WTC11 (cell line): ENCODE results near the gene LSM12. TPM values are rescaled to one million over a fixed set of nuclear protein-coding genes. Genes with fewer than 3 reads are reported as not detected.

Experiments
- ATAC-seq: fragments of 200-7000 bp; cut with Tn5 transposase; 2 replicates; pipeline ENCODE4 v1.10.0; 2021; ENCODE audit warnings: mild to moderate bottlenecking, moderate library complexity
- CTCF ChIA-PET: fragments of 300-600 bp; sonication (Branson Sonifier 250); formaldehyde crosslinking; loops from one replicate; lab custom pipeline; 2021; ENCODE audit warnings: antibody characterized with exemption; lab: Charles Lee
- POLR2A ChIA-PET: fragments of 350-600 bp; sonication (Branson Sonifier 250); formaldehyde crosslinking; loops from one replicate; lab custom pipeline; 2021; ENCODE audit warnings: antibody characterized with exemption; lab: Charles Lee
- DNase-seq: peaks from one replicate; pipeline ENCODE4 v3.0.0; 2021; ENCODE audit warnings: low spot score
- H3K27ac Mint-ChIP-seq: 2 replicates; pipeline ENCODE4 v1.8.0; 2021; ENCODE audit warnings: mixed read lengths
- H3K27me3 Mint-ChIP-seq: 2 replicates; pipeline ENCODE4 v1.8.0; 2021; ENCODE audit warnings: low read depth, mild to moderate bottlenecking, moderate library complexity, mixed read lengths
- H3K36me3 Mint-ChIP-seq: 2 replicates; pipeline ENCODE4 v1.8.0; 2021; ENCODE audit warnings: mixed read lengths
- H3K4me1 Mint-ChIP-seq: 2 replicates; pipeline ENCODE4 v1.8.0; 2022; ENCODE audit warnings: mixed read lengths
- H3K4me3 Mint-ChIP-seq: 2 replicates; pipeline ENCODE4 v1.8.0; 2021; ENCODE audit warnings: mild to moderate bottlenecking, moderate library complexity, mixed read lengths
- H3K9me3 Mint-ChIP-seq: 2 replicates; pipeline ENCODE4 v1.8.0; 2021; ENCODE audit warnings: mixed read lengths
- ATF2 ChIP-seq: sonication (generic); formaldehyde crosslinking; IDR thresholded peaks from 2 replicates; pipeline ENCODE4 v1.8.1; 2022; ENCODE audit warnings: low read depth, missing genetic modification reagents, borderline replicate concordance
- CBFB ChIP-seq: sonication (generic); formaldehyde crosslinking; IDR thresholded peaks from 2 replicates; pipeline ENCODE4 v1.8.1; 2022; ENCODE audit warnings: mild to moderate bottlenecking, low read depth, missing genetic modification reagents
- CREM ChIP-seq: sonication (generic); formaldehyde crosslinking; IDR thresholded peaks from 2 replicates; pipeline ENCODE4 v1.8.1; 2022; ENCODE audit warnings: mild to moderate bottlenecking, missing genetic modification reagents, moderate library complexity
- ETV6 ChIP-seq: sonication (generic); formaldehyde crosslinking; IDR thresholded peaks from 2 replicates; pipeline ENCODE4 v1.8.1; 2022; ENCODE audit warnings: mild to moderate bottlenecking, missing genetic modification reagents
- FOXP1 ChIP-seq: sonication (generic); formaldehyde crosslinking; IDR thresholded peaks from 2 replicates; pipeline ENCODE4 v1.8.0; 2022; ENCODE audit warnings: missing genetic modification reagents, mild to moderate bottlenecking, moderate library complexity, borderline replicate concordance
- PRRX2 ChIP-seq: fragments of 250-450 bp; sonication (Bioruptor Pico); IDR thresholded peaks from 2 replicates; pipeline ENCODE4 v1.8.0; 2021; ENCODE audit warnings: mild to moderate bottlenecking
- SMAD3 ChIP-seq: sonication (generic); formaldehyde crosslinking; IDR thresholded peaks from 2 replicates; pipeline ENCODE4 v1.8.0; 2022; ENCODE audit warnings: missing genetic modification reagents, mild to moderate bottlenecking, borderline replicate concordance
- TEAD1 ChIP-seq: sonication (generic); formaldehyde crosslinking; IDR thresholded peaks from 2 replicates; pipeline ENCODE4 v1.8.0; 2022; ENCODE audit warnings: mild to moderate bottlenecking, missing genetic modification reagents
- USF1 ChIP-seq: sonication (generic); formaldehyde crosslinking; IDR thresholded peaks from 2 replicates; pipeline ENCODE4 v1.8.0; 2022; ENCODE audit warnings: mild to moderate bottlenecking, missing genetic modification reagents
- ZNF423 ChIP-seq: fragments of 250-450 bp; sonication (Bioruptor Pico); IDR thresholded peaks from 2 replicates; pipeline ENCODE4 v2.1.2; 2022; ENCODE audit warnings: mild to moderate bottlenecking, moderate library complexity
- total RNA-seq: library from RNA; stranded (reverse); gene quantifications from 3 replicates; pipeline ENCODE4 v1.2.3, GENCODE V29; 2021
- TF ChIP-seq, protein P1 (sequence below): sonication (generic); formaldehyde crosslinking; conservative IDR thresholded peaks from 2 replicates; pipeline ENCODE4 v1.8.1; 2023; ENCODE audit warnings: mild to moderate bottlenecking, low read depth, missing genetic modification reagents, moderate library complexity
- TF ChIP-seq, protein P2 (sequence below): sonication (generic); formaldehyde crosslinking; IDR thresholded peaks from 2 replicates; pipeline ENCODE4 v1.8.0; 2022; ENCODE audit warnings: mild to moderate bottlenecking, missing genetic modification reagents
- TF ChIP-seq, protein P3 (sequence below): fragments of 250-450 bp; sonication (Bioruptor Pico); IDR thresholded peaks from 2 replicates; pipeline ENCODE4 v1.9.0; 2021; ENCODE audit warnings: mild to moderate bottlenecking
- TF ChIP-seq, protein P4 (sequence below): sonication (generic); formaldehyde crosslinking; IDR thresholded peaks from 2 replicates; pipeline ENCODE4 v1.8.1; 2023; ENCODE audit warnings: mild to moderate bottlenecking, missing genetic modification reagents, borderline replicate concordance

Gene LSM12
- total RNA-seq, 1 experiment from 2014 or later = 102 TPM

DNA sequence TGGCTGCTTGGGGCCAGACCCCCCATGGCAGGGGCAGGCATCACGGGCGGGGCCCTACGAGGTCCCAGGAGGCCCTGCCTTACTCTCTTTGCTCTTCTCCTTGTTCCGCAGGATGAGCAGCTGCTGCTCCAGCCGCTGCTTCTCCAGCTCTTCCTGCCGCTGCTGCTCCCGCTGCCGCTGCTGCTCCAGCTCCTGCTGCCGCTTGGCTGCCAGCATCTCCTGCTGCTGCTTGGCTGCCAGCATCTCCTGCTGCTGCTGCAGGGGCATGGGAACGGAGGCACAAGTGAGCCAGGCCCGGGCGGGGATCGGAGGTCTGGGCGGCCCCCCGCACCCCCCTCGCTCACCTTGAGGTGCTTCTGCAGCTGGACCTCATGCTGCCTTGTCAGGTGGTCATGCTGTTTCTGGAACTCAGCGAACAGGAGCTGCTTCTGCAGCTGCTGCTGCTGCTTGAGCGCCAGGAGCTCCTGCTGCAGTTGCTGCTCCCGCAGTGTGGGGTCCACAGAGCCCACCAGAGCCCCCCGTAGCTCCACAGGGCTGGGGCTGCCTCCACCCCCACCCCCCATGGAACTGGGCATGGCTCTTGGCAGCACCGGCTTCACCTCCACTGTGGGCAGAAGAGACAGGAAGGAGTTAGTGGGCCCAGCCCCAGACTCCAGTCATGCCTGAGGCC, 26.9 kb upstream of the LSM12 start:
- no peaks in the 10 kb centered on the region for H3K9me3 Mint-ChIP-seq
- ATAC-seq = no peak
- POLR2A ChIA-PET = no interaction called here

GRCh38 chr17:44092051-44092450, 25.6 kb upstream of the LSM12 start:
- Mint-ChIP-seq H3K4me1 (peaks cover 49% of the 10 kb centered on the region), H3K9me3 (no peaks in the 10 kb centered on the region), H3K27ac (no peak overlapping the region; the same call in 1 of the 2 replicates), H3K27me3 (no peaks in the 10 kb centered on the region), H3K36me3 (peaks cover 13% of the 10 kb centered on the region), H3K4me3 (no peak overlapping the region)
- no peak for DNase-seq
- CTCF ChIA-PET = interaction anchor here (0.9 to 1.3 kb wide), 2 partner anchors 19 to 59 kb away, joined by 3 read pairs; no protein-coding TSS in a partner anchor
- no peak for ATAC-seq
- TF ChIP-seq PRRX2 (CRISPR knock-in tag) = no peak
- TF ChIP-seq USF1 (CRISPR knock-in tag) = no peak
- TF ChIP-seq, protein P1, sequence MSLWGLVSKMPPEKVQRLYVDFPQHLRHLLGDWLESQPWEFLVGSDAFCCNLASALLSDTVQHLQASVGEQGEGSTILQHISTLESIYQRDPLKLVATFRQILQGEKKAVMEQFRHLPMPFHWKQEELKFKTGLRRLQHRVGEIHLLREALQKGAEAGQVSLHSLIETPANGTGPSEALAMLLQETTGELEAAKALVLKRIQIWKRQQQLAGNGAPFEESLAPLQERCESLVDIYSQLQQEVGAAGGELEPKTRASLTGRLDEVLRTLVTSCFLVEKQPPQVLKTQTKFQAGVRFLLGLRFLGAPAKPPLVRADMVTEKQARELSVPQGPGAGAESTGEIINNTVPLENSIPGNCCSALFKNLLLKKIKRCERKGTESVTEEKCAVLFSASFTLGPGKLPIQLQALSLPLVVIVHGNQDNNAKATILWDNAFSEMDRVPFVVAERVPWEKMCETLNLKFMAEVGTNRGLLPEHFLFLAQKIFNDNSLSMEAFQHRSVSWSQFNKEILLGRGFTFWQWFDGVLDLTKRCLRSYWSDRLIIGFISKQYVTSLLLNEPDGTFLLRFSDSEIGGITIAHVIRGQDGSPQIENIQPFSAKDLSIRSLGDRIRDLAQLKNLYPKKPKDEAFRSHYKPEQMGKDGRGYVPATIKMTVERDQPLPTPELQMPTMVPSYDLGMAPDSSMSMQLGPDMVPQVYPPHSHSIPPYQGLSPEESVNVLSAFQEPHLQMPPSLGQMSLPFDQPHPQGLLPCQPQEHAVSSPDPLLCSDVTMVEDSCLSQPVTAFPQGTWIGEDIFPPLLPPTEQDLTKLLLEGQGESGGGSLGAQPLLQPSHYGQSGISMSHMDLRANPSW = no peak
- TF ChIP-seq, protein P2, sequence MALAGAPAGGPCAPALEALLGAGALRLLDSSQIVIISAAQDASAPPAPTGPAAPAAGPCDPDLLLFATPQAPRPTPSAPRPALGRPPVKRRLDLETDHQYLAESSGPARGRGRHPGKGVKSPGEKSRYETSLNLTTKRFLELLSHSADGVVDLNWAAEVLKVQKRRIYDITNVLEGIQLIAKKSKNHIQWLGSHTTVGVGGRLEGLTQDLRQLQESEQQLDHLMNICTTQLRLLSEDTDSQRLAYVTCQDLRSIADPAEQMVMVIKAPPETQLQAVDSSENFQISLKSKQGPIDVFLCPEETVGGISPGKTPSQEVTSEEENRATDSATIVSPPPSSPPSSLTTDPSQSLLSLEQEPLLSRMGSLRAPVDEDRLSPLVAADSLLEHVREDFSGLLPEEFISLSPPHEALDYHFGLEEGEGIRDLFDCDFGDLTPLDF = no peak
- TF ChIP-seq, all 79 proteins: peak for 0
- POLR2A ChIA-PET = no interaction called here

More for the DNA sequence above, 26.9 kb upstream of the LSM12 start:
- peaks cover 13% of the 10 kb centered on the region for H3K36me3 Mint-ChIP-seq
- H3K4me3 Mint-ChIP-seq = no peak overlapping the region
- H3K4me1 Mint-ChIP-seq = peaks cover 41% of the 10 kb centered on the region
- H3K27ac Mint-ChIP-seq = peak overlapping the region; percentile 70
- CTCF ChIA-PET = interaction anchor here (0.6 to 1.5 kb wide), 5 partner anchors 15 to 88 kb away, joined by 3 to 4 read pairs (median 3); no protein-coding TSS in a partner anchor
- DNase-seq = no peak
- 0 out of 2 replicates have a peak, but pooled peaks have one; percentile 33 for TF ChIP-seq FOXP1 (CRISPR knock-in tag)
- TF ChIP-seq ZNF423 (CRISPR knock-in tag) = peak; percentile 25; the same call in 1 of the 2 replicates
- TF ChIP-seq, protein P3, sequence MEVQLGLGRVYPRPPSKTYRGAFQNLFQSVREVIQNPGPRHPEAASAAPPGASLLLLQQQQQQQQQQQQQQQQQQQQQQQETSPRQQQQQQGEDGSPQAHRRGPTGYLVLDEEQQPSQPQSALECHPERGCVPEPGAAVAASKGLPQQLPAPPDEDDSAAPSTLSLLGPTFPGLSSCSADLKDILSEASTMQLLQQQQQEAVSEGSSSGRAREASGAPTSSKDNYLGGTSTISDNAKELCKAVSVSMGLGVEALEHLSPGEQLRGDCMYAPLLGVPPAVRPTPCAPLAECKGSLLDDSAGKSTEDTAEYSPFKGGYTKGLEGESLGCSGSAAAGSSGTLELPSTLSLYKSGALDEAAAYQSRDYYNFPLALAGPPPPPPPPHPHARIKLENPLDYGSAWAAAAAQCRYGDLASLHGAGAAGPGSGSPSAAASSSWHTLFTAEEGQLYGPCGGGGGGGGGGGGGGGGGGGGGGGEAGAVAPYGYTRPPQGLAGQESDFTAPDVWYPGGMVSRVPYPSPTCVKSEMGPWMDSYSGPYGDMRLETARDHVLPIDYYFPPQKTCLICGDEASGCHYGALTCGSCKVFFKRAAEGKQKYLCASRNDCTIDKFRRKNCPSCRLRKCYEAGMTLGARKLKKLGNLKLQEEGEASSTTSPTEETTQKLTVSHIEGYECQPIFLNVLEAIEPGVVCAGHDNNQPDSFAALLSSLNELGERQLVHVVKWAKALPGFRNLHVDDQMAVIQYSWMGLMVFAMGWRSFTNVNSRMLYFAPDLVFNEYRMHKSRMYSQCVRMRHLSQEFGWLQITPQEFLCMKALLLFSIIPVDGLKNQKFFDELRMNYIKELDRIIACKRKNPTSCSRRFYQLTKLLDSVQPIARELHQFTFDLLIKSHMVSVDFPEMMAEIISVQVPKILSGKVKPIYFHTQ (CRISPR knock-in tag) = no peak
- H3K27me3 Mint-ChIP-seq = no peaks in the 10 kb centered on the region

DNA sequence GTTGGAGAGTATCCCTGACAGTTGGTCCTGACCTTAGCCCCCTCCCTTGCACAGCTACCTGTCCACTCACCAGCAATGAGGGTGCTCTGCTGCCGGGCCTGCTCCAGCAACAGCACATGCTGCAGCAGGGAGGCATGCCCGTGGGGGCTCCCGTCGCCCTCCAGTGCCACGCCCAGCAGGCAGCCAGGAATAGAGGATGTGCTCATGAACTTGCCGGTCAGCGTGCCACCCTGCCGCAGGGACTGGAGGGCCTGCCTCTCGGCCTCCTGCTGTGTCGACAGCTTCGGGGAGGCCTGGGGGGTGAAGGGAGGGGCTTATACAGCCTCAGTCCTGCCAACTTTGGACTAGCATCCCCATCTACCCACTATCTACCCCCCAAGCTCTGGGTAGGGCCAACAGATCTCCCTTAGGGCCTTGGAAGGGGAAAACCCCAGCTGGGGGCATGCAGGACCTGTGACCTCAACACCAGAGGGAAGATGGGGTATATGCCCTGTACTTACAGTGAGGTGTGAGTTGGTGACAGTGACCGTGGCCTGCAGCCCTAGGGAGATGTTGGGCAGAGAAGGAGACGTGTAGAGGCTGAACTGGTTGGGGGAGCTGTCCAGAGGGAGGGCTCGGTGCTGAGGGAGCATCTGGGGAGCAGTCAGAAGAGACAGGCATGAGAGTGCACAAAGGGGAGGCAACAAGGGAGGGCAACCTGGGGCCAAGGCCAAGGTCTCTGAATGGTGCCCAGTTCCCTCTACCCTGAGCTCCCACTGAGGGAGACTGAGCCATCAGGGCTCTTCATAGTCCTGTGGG, 24.9 kb upstream of the LSM12 start:
- DNase-seq = no peak
- TF ChIP-seq CBFB (CRISPR knock-in tag) = no peak
- TF ChIP-seq ETV6 (CRISPR knock-in tag) = no peak
- TF ChIP-seq, protein P4, sequence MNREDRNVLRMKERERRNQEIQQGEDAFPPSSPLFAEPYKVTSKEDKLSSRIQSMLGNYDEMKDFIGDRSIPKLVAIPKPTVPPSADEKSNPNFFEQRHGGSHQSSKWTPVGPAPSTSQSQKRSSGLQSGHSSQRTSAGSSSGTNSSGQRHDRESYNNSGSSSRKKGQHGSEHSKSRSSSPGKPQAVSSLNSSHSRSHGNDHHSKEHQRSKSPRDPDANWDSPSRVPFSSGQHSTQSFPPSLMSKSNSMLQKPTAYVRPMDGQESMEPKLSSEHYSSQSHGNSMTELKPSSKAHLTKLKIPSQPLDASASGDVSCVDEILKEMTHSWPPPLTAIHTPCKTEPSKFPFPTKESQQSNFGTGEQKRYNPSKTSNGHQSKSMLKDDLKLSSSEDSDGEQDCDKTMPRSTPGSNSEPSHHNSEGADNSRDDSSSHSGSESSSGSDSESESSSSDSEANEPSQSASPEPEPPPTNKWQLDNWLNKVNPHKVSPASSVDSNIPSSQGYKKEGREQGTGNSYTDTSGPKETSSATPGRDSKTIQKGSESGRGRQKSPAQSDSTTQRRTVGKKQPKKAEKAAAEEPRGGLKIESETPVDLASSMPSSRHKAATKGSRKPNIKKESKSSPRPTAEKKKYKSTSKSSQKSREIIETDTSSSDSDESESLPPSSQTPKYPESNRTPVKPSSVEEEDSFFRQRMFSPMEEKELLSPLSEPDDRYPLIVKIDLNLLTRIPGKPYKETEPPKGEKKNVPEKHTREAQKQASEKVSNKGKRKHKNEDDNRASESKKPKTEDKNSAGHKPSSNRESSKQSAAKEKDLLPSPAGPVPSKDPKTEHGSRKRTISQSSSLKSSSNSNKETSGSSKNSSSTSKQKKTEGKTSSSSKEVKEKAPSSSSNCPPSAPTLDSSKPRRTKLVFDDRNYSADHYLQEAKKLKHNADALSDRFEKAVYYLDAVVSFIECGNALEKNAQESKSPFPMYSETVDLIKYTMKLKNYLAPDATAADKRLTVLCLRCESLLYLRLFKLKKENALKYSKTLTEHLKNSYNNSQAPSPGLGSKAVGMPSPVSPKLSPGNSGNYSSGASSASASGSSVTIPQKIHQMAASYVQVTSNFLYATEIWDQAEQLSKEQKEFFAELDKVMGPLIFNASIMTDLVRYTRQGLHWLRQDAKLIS (CRISPR knock-in tag) = no peak
- TF ChIP-seq SMAD3 (CRISPR knock-in tag) = no peak
- no peak for TF ChIP-seq ATF2
- no peak for TF ChIP-seq CREM
- no peak for TF ChIP-seq TEAD1 (CRISPR knock-in tag)
- CTCF ChIA-PET = interaction anchor here (0.9 kb wide), 1 partner anchor 20 kb away, joined by 3 read pairs; no protein-coding TSS in a partner anchor
- peaks cover 45% of the 10 kb centered on the region for H3K4me1 Mint-ChIP-seq
- no peak overlapping the region for H3K4me3 Mint-ChIP-seq
- H3K9me3 Mint-ChIP-seq = no peaks in the 10 kb centered on the region
- peaks cover 13% of the 10 kb centered on the region for H3K36me3 Mint-ChIP-seq
- H3K27me3 Mint-ChIP-seq = no peaks in the 10 kb centered on the region
- no peak for ATAC-seq
- H3K27ac Mint-ChIP-seq = no peak overlapping the region
- POLR2A ChIA-PET = no interaction called here
